H1 (cell line): ENCODE results near the gene MACC1. TPM values are rescaled to one million over a fixed set of nuclear protein-coding genes. Genes with fewer than 3 reads are reported as not detected.

Experiments
- CTCF ChIA-PET: fragments of 300-600 bp; sonication (Branson Sonifier 250); formaldehyde crosslinking; loops from one replicate; lab custom pipeline; 2021; ENCODE audit not compliant: partially characterized antibody; lab: Charles Lee
- POLR2A ChIA-PET: fragments of 300-600 bp; sonication (Branson Sonifier 250); formaldehyde crosslinking; loops from one replicate; lab custom pipeline; 2021; ENCODE audit warnings: inconsistent platforms; ENCODE audit not compliant: partially characterized antibody; lab: Charles Lee
- DNase-seq, 2 experiments: peaks; one replicate each; pipeline versions ENCODE4 v3.0.0 to v3.0.0-alpha.2; 2010 to 2022; ENCODE audit warnings: low spot score in 2 of 2, low read depth in 1 of 2, mixed read lengths in 1 of 2
- FAIRE-seq: peaks from 2 replicates; lab custom pipeline; 2011; peaks lifted over from hg19 to GRCh38; lab: Jason Lieb, UNC
- H2AFZ ChIP-seq: 2 replicates; pipeline ENCODE4 v1.8.1; 2012; ENCODE audit warnings: low read length, inconsistent platforms
- H2AK5ac ChIP-seq: 2 replicates; pipeline ENCODE4 v1.6.1; 2013; ENCODE audit warnings: low read depth, low read length
- H2BK120ac ChIP-seq: replicated peaks from 2 replicates; pipeline ENCODE3; 2013; ENCODE audit warnings: low read depth, low read length, inconsistent platforms
- H2BK12ac ChIP-seq: 2 replicates; pipeline ENCODE4 v1.6.1; 2013; ENCODE audit warnings: low read depth, low read length
- H2BK15ac ChIP-seq: 2 replicates; pipeline ENCODE4 v1.6.1; 2013; ENCODE audit warnings: low read length
- H2BK20ac ChIP-seq: 2 replicates; pipeline ENCODE4 v1.6.1; 2013; ENCODE audit warnings: low read length
- H2BK5ac ChIP-seq: 2 replicates; pipeline ENCODE4 v1.6.1; 2013; ENCODE audit warnings: low read depth, low read length
- H3K14ac ChIP-seq: 2 replicates; pipeline ENCODE4 v1.6.1; 2013; ENCODE audit warnings: inconsistent platforms; ENCODE audit not compliant: insufficient read length
- H3K18ac ChIP-seq: 2 replicates; pipeline ENCODE4 v1.6.1; 2013; ENCODE audit warnings: low read length; ENCODE audit errors: extremely low read depth
- H3K23ac ChIP-seq: 2 replicates; pipeline ENCODE4 v1.6.1; 2013; ENCODE audit warnings: inconsistent platforms; ENCODE audit not compliant: insufficient read length
- H3K23me2 ChIP-seq: 2 replicates; pipeline ENCODE4 v1.6.1; 2013; ENCODE audit warnings: low read depth, low read length
- H3K27ac ChIP-seq: 2 replicates; pipeline ENCODE4 v1.6.1; 2011; ENCODE audit warnings: low read depth, low read length, inconsistent platforms
- H3K27me3 ChIP-seq, 4 experiments: replicated peaks in 1 of 4; 1 replicate in 1 of 4; 2 replicates in 3 of 4; pipeline versions ENCODE4 v1.6.1 to v1.8.1; 2011 to 2013; ENCODE audit warnings: low read length in 3 of 4, mild to moderate bottlenecking in 3 of 4, inconsistent platforms in 2 of 4, mixed read lengths in 2 of 4, moderate library complexity in 1 of 4; ENCODE audit not compliant: control insufficient read depth in 3 of 4, insufficient read depth in 3 of 4; ENCODE audit errors: extremely low read depth in 1 of 4
- H3K36me3 ChIP-seq, 4 experiments: 2 replicates each; pipeline versions ENCODE4 v1.6.1 to v1.8.1; 2011 to 2013; ENCODE audit warnings: mild to moderate bottlenecking in 4 of 4, low read length in 3 of 4, moderate library complexity in 2 of 4, control low read depth in 1 of 4, inconsistent platforms in 1 of 4; ENCODE audit not compliant: insufficient read depth in 4 of 4, control insufficient read depth in 2 of 4
- H3K4ac ChIP-seq: replicated peaks from 2 replicates; pipeline ENCODE3; 2013; ENCODE audit warnings: low read length, low read depth, mixed read lengths, inconsistent platforms; ENCODE audit not compliant: insufficient read length
- H3K4me1 ChIP-seq, 4 experiments: replicated peaks in 1 of 4; 1 replicate in 1 of 4; 2 replicates in 3 of 4; pipeline versions ENCODE4 v1.6.1 to v1.8.1; 2011 to 2013; ENCODE audit warnings: low read length in 3 of 4, inconsistent platforms in 2 of 4, mixed read lengths in 1 of 4; ENCODE audit not compliant: insufficient read depth in 4 of 4, control insufficient read depth in 3 of 4
- H3K4me2 ChIP-seq, 2 experiments: 2 replicates each; pipeline versions ENCODE4 v1.6.1 to v1.8.1; 2011 to 2013; ENCODE audit warnings: low read depth in 2 of 2, low read length in 2 of 2, control low read depth in 1 of 2, inconsistent platforms in 1 of 2, mild to moderate bottlenecking in 1 of 2; ENCODE audit not compliant: insufficient read depth in 1 of 2
- H3K4me3 ChIP-seq, 4 experiments: fragments of 200-600, 300-600 bp in 1 of 4; sonication (generic), shearing (Covaris generic), sonication (Bioruptor Twin) in 1 of 4; 2 replicates each; pipeline versions ENCODE4 v1.5.1 to v1.8.1; 2011 to 2016; ENCODE audit warnings: low read length in 4 of 4, low read depth in 3 of 4, control low read depth in 2 of 4, inconsistent platforms in 2 of 4, mild to moderate bottlenecking in 2 of 4, mixed read lengths in 1 of 4, moderate library complexity in 1 of 4; ENCODE audit not compliant: insufficient read depth in 2 of 4; ENCODE audit errors: extremely low read depth in 1 of 4
- H3K56ac ChIP-seq: replicated peaks from 2 replicates; pipeline ENCODE3; 2013; ENCODE audit warnings: low read depth, mild to moderate bottlenecking, mixed read lengths, low read length, inconsistent platforms; ENCODE audit not compliant: insufficient read length
- H3K79me1 ChIP-seq: 2 replicates; pipeline ENCODE4 v1.6.1; 2013; ENCODE audit warnings: low read depth, low read length, control low read depth
- H3K79me2 ChIP-seq, 2 experiments: 2 replicates each; pipeline versions ENCODE4 v1.6.1 to v1.8.1; 2012 to 2013; ENCODE audit warnings: low read length in 2 of 2, mild to moderate bottlenecking in 2 of 2, inconsistent platforms in 1 of 2; ENCODE audit not compliant: insufficient read depth in 2 of 2, control insufficient read depth in 1 of 2
- H3K9ac ChIP-seq, 4 experiments: replicated peaks in 1 of 4; 1 replicate in 1 of 4; 2 replicates in 3 of 4; pipeline versions ENCODE4 v1.6.1 to v1.8.1; 2011 to 2013; ENCODE audit warnings: low read depth in 3 of 4, low read length in 3 of 4, control low read depth in 2 of 4, mild to moderate bottlenecking in 2 of 4, moderate library complexity in 2 of 4, inconsistent platforms in 1 of 4; ENCODE audit errors: extremely low read depth in 1 of 4
- H3K9me3 ChIP-seq, 2 experiments: 2 replicates each; pipeline versions ENCODE4 v1.6.1 to v1.8.1; 2012 to 2013; ENCODE audit warnings: mild to moderate bottlenecking in 2 of 2, moderate library complexity in 2 of 2, control low read depth in 1 of 2, inconsistent platforms in 1 of 2, low read depth in 1 of 2, low read length in 1 of 2, mixed read lengths in 1 of 2; ENCODE audit not compliant: insufficient read depth in 2 of 2
- H4K20me1 ChIP-seq, 2 experiments: replicated peaks in 1 of 2; 2 replicates each; pipeline versions ENCODE3 to v1.8.1; 2011 to 2013; ENCODE audit warnings: inconsistent platforms in 2 of 2, low read length in 2 of 2, mild to moderate bottlenecking in 1 of 2; ENCODE audit not compliant: insufficient read depth in 2 of 2, control insufficient read depth in 1 of 2
- H4K5ac ChIP-seq: 2 replicates; pipeline ENCODE4 v1.6.1; 2013; ENCODE audit warnings: low read length, low read depth, mixed read lengths, inconsistent platforms; ENCODE audit not compliant: insufficient read length
- H4K8ac ChIP-seq: 2 replicates; pipeline ENCODE4 v1.8.0; 2013; ENCODE audit warnings: mild to moderate bottlenecking, moderate library complexity, low read length, inconsistent platforms; ENCODE audit not compliant: insufficient read depth; ENCODE audit errors: extremely low read depth
- H4K91ac ChIP-seq: replicated peaks from 2 replicates; pipeline ENCODE3; 2013; ENCODE audit warnings: low read length, mixed read lengths, inconsistent platforms; ENCODE audit not compliant: insufficient read length
- ASH2L ChIP-seq: fragments of 200-600, 300-600 bp; sonication (generic); IDR thresholded peaks from one replicate; pipeline ENCODE4 v1.7.1; 2017; ENCODE audit warnings: low read length
- BACH1 ChIP-seq: IDR thresholded peaks from 2 replicates; pipeline ENCODE4 v1.6.1; 2012; ENCODE audit warnings: low read length, improper control_type of control experiment
- CREB1 ChIP-seq: IDR thresholded peaks from 2 replicates; pipeline ENCODE4 v1.6.1; 2012; ENCODE audit warnings: inconsistent platforms
- HDAC2 ChIP-seq, 2 experiments: fragments of 300-600 bp in 1 of 2; sonication (generic) in 1 of 2; IDR thresholded peaks; 2 replicates each; pipeline ENCODE4 v1.6.1; 2011 to 2012; ENCODE audit warnings: low read depth in 2 of 2, low read length in 2 of 2, mild to moderate bottlenecking in 2 of 2, moderate library complexity in 2 of 2, borderline replicate concordance in 1 of 2, inconsistent platforms in 1 of 2
- HDAC6 ChIP-seq: IDR thresholded peaks from one replicate; pipeline ENCODE4 v1.7.1; 2012; ENCODE audit warnings: low read depth, mild to moderate bottlenecking, inconsistent platforms, low read length, moderate library complexity
- JUND ChIP-seq: IDR thresholded peaks from 2 replicates; pipeline ENCODE4 v1.6.1; 2011; ENCODE audit warnings: mild to moderate bottlenecking, improper control_type of control experiment, low read length
- KDM4A ChIP-seq: IDR thresholded peaks from one replicate; pipeline ENCODE4 v1.7.1; 2012; ENCODE audit warnings: low read depth, mild to moderate bottlenecking, moderate library complexity, low read length, inconsistent platforms; ENCODE audit not compliant: severe bottlenecking
- NANOG ChIP-seq: IDR thresholded peaks from 2 replicates; pipeline ENCODE4 v1.6.1; 2011; ENCODE audit warnings: low read length, low read depth, mild to moderate bottlenecking, inconsistent platforms; ENCODE audit not compliant: insufficient read depth, poor library complexity, severe bottlenecking
- RXRA ChIP-seq: IDR thresholded peaks from 2 replicates; pipeline ENCODE4 v1.6.1; 2011; ENCODE audit warnings: low read depth, mild to moderate bottlenecking, low read length, moderate library complexity; ENCODE audit not compliant: insufficient read depth
- SIN3A ChIP-seq, 2 experiments: IDR thresholded peaks in 1 of 2; conservative IDR thresholded peaks in 1 of 2; 2 replicates each; pipeline ENCODE4 v1.6.1; 2011 to 2012; ENCODE audit warnings: low read length in 2 of 2, improper control_type of control experiment in 1 of 2, low read depth in 1 of 2, mild to moderate bottlenecking in 1 of 2
- WGBS, 2 experiments: shearing (Covaris generic) in 1 of 2; methylation state at CpG; one replicate each; pipeline versions ENCODE4 v1.1.6 to v1.1.7; 2013 to 2015; ENCODE audit warnings: low lambda C conversion rate in 2 of 2, mixed read lengths in 2 of 2, inconsistent platforms in 1 of 2, low coverage in 1 of 2, missing lambda C conversion rate in 1 of 2; ENCODE audit not compliant: insufficient replicate concordance in 2 of 2, insufficient coverage in 1 of 2, insufficient read length in 1 of 2; ENCODE audit errors: extremely low coverage in 1 of 2, missing lambda C conversion rate in 1 of 2; 5-methylcytosine and 5-hydroxymethylcytosine counted together
- polyA plus RNA-seq, 7 experiments: library from polyadenylated mRNA; depleted of rRNA in 3 of 7; stranded (reverse) in 5 of 7; unstranded in 2 of 7; fragments of >200 nt in 5 of 7; fragments of 200-250 nt in 2 of 7; gene quantifications; 1 replicate in 5 of 7; 2 replicates in 1 of 7; 4 replicates in 1 of 7; pipeline versions ENCODE4 v1.2.1 to v1.2.3, GENCODE V29; 2011 to 2013; ENCODE audit warnings: missing spikeins in 2 of 7, mixed read lengths in 2 of 7
- total RNA-seq: library from RNA; stranded (reverse); fragmentation: NEBNext Ultra II Directional; extraction: Animal tissue kit (Norgen Biotek cat#: 25700); gene quantifications from 2 replicates; pipeline ENCODE4 v1.2.1, GENCODE V29; 2021
- TF ChIP-seq, protein P1 (sequence below): IDR thresholded peaks from 2 replicates; pipeline ENCODE4 v1.6.1; 2011; ENCODE audit warnings: low read depth, mild to moderate bottlenecking, low read length; ENCODE audit not compliant: insufficient read depth
- TF ChIP-seq, protein P2 (sequence below): IDR thresholded peaks from 2 replicates; pipeline ENCODE4 v1.6.1; 2011; ENCODE audit warnings: low read length, improper control_type of control experiment

Gene MACC1
- total and polyA plus RNA-seq, 2 of the 8 experiments (the other 6 are each of a cell fraction or from before 2014, with no cell fraction given): 2.0 to 17.2 TPM

GRCh38 chr7:20162665-20163064 lies 54.5 kb downstream of the MACC1 start:
- H3K79me2 ChIP-seq: no peaks in the 10 kb centered on the region
- H3K9ac ChIP-seq: no peak overlapping the region
- no peak overlapping the region for H4K5ac ChIP-seq
- no peak overlapping the region for H3K23ac ChIP-seq
- H2BK5ac ChIP-seq: no peak overlapping the region
- H2BK12ac ChIP-seq: no peak overlapping the region
- peaks cover 0 to 3% of the 10 kb centered on the region in 2 experiments; a peak in 1 of 4 replicates for H3K9me3 ChIP-seq
- 96% methylated on average over 1 of the region's 1 CpG; no CpG with 5 or more reads in 1 of the 2 experiments for WGBS, 2 experiments
- FAIRE-seq: no peak
- no peak overlapping the region for H4K8ac ChIP-seq
- CTCF ChIA-PET: interaction anchor here (1.0 kb wide), 1 partner anchor 10 kb away, joined by 4 read pairs; no protein-coding TSS in a partner anchor
- H3K27me3 ChIP-seq: no peaks in the 10 kb centered on the region
- no peak overlapping the region for H3K56ac ChIP-seq
- H3K23me2 ChIP-seq: no peaks in the 10 kb centered on the region
- H4K20me1 ChIP-seq: no peaks in the 10 kb centered on the region
- no peak overlapping the region for H3K14ac ChIP-seq
- H2BK20ac ChIP-seq: no peak overlapping the region
- no peak overlapping the region for H3K4me2 ChIP-seq
- H3K79me1 ChIP-seq: no peaks in the 10 kb centered on the region
- H2BK120ac ChIP-seq: no peak overlapping the region
- H3K4me3 ChIP-seq: no peak overlapping the region
- no peak overlapping the region for H4K91ac ChIP-seq
- peaks cover 0 to 5% (median 2%) of the 10 kb centered on the region in 4 experiments; a peak in 4 of 8 replicates for H3K36me3 ChIP-seq
- H2BK15ac ChIP-seq: no peak overlapping the region
- TF ChIP-seq CREB1: no peak
- TF ChIP-seq JUND: no peak
- no peak for TF ChIP-seq NANOG
- no peak for TF ChIP-seq SIN3A (conservative IDR thresholded peaks at IDR 0.05 in 1 of 2, IDR thresholded peaks at IDR 0.05 in 1 of 2; ENCODE audit: low read depth in 1 of 2, low read length in 2 of 2)
- no peak for TF ChIP-seq HDAC6
- TF ChIP-seq ASH2L: no peak
- TF ChIP-seq BACH1: no peak
- no peak for TF ChIP-seq KDM4A
- TF ChIP-seq HDAC2 (IDR thresholded peaks at IDR 0.05; ENCODE audit: borderline replicate concordance in 1 of 2, low read depth in 2 of 2, low read length in 2 of 2): no peak
- TF ChIP-seq RXRA: no peak
- TF ChIP-seq, protein P1, sequence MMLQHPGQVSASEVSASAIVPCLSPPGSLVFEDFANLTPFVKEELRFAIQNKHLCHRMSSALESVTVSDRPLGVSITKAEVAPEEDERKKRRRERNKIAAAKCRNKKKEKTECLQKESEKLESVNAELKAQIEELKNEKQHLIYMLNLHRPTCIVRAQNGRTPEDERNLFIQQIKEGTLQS: no peak
- TF ChIP-seq, protein P2, sequence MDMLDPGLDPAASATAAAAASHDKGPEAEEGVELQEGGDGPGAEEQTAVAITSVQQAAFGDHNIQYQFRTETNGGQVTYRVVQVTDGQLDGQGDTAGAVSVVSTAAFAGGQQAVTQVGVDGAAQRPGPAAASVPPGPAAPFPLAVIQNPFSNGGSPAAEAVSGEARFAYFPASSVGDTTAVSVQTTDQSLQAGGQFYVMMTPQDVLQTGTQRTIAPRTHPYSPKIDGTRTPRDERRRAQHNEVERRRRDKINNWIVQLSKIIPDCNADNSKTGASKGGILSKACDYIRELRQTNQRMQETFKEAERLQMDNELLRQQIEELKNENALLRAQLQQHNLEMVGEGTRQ: no peak
- TF ChIP-seq, all 59 proteins: peak for 0
- no peak overlapping the region for H3K27ac ChIP-seq
- H3K18ac ChIP-seq: no peak overlapping the region
- POLR2A ChIA-PET: no interaction called here
- H2AK5ac ChIP-seq: no peak overlapping the region
- peaks cover 0 to 5% (median under 1%) of the 10 kb centered on the region in 4 experiments; a peak in 2 of 7 replicates for H3K4me1 ChIP-seq
- no peak for DNase-seq
- no peak overlapping the region for H2AFZ ChIP-seq
- H3K4ac ChIP-seq: no peak overlapping the region
